A673 (cell line): ENCODE measurements around the gene ADD3. TPM values are rescaled to one million over a fixed set of nuclear protein-coding genes. Genes with fewer than 3 reads are reported as not detected.

Experiments
- BruUV-seq: library from RNA; stranded (reverse); fragments of 400-500 nt; replicated peaks from 2 replicates; lab custom pipeline; 2021; lab: Mats Ljungman, UMichigan
- CTCF ChIA-PET: fragments of 300-600 bp; sonication (Branson Sonifier 250); formaldehyde crosslinking; loops from one replicate; lab custom pipeline; 2022; ENCODE audit warnings: antibody characterized with exemption; lab: Charles Lee
- POLR2A ChIA-PET: fragments of 300-600 bp; sonication (Branson Sonifier 250); formaldehyde crosslinking; loops from one replicate; lab custom pipeline; 2022; ENCODE audit warnings: antibody characterized with exemption; ENCODE audit not compliant: low non-redundant PET; lab: Charles Lee
- DNase-seq: peaks from one replicate; pipeline ENCODE4 v3.0.0-alpha.2; 2015; ENCODE audit warnings: low spot score
- H3K27ac ChIP-seq: fragments of 200-600 bp; sonication (generic); 2 replicates; pipeline ENCODE4 v1.5.1; 2016; ENCODE audit warnings: mixed run types, low read depth, mild to moderate bottlenecking, mixed read lengths, antibody characterized with exemption, low read length; ENCODE audit not compliant: poor library complexity, severe bottlenecking
- H3K27me3 ChIP-seq: fragments of 200-600 bp; sonication (generic); replicated peaks from 2 replicates; pipeline ENCODE4 v1.6.1; 2017; ENCODE audit warnings: mixed run types, low read depth, mild to moderate bottlenecking, mixed read lengths, antibody characterized with exemption, low read length; ENCODE audit not compliant: insufficient read depth, poor library complexity
- H3K36me3 ChIP-seq: fragments of 200-600 bp; sonication (generic); 2 replicates; pipeline ENCODE4 v1.6.1; 2016; ENCODE audit warnings: mixed run types, mild to moderate bottlenecking, mixed read lengths, antibody characterized with exemption, low read length; ENCODE audit not compliant: insufficient read depth, poor library complexity, severe bottlenecking
- H3K4me1 ChIP-seq: fragments of 200-600 bp; sonication (generic); 2 replicates; pipeline ENCODE4 v1.6.1; 2017; ENCODE audit warnings: mixed run types, mild to moderate bottlenecking, mixed read lengths, antibody characterized with exemption, low read length; ENCODE audit not compliant: insufficient read depth, poor library complexity, severe bottlenecking
- H3K4me3 ChIP-seq: fragments of 200-600 bp; sonication (generic); 2 replicates; pipeline ENCODE4 v1.5.1; 2016; ENCODE audit warnings: low read depth, mixed run types, mild to moderate bottlenecking, mixed read lengths, low read length; ENCODE audit not compliant: poor library complexity, severe bottlenecking
- H3K9me3 ChIP-seq: fragments of 200-600 bp; sonication (generic); 2 replicates; pipeline ENCODE4 v1.6.1; 2016; ENCODE audit warnings: mixed run types, low read depth, mild to moderate bottlenecking, mixed read lengths, antibody characterized with exemption, low read length; ENCODE audit not compliant: poor library complexity, severe bottlenecking
- CTCF ChIP-seq: fragments of 300-800, 200-600 bp; sonication (generic); conservative IDR thresholded peaks from 2 replicates; pipeline ENCODE4 v1.5.1; 2017; ENCODE audit warnings: low read depth, mild to moderate bottlenecking, antibody characterized with exemption, low read length, moderate library complexity, mixed read lengths
- EZH2 ChIP-seq: fragments of 200-600 bp; sonication (generic); IDR thresholded peaks from 2 replicates; pipeline ENCODE4 v1.6.1; 2017; ENCODE audit warnings: borderline replicate concordance, low read depth, mild to moderate bottlenecking, mixed read lengths, antibody characterized with exemption, low read length; ENCODE audit not compliant: poor library complexity, severe bottlenecking
- intact Hi-C: fragments of 100-400 bp; cut with micrococcal nuclease; formaldehyde crosslinking; loops from one replicate; pipeline ENCODE4 v1.10.0; 2022; ENCODE audit not compliant: unreplicated experiment
- total RNA-seq: library from RNA; stranded (reverse); gene quantifications from 2 replicates; pipeline ENCODE4 v1.2.3, GENCODE V29; 2021

The ADD3 gene
- total RNA-seq, 1 experiment from 2014 or later = 82.9 TPM

- H3K27ac ChIP-seq = peak overlapping the region; percentile 58
- CTCF ChIA-PET = interaction anchor here (1.4 kb wide), 1 partner anchor 78 kb away, joined by 5 read pairs; no protein-coding TSS in a partner anchor
- intact Hi-C loops = no loop called here
- no peaks in the 10 kb centered on the region for H3K9me3 ChIP-seq
- POLR2A ChIA-PET = interaction anchor here (0.7 to 0.8 kb wide), 2 partner anchors 50 to 823 kb away, joined by 3 to 6 read pairs; partner anchors contain the start of gene ADD3
- TF ChIP-seq EZH2 (no peak), CTCF (no peak)
- H3K4me1 ChIP-seq = peaks cover 62% of the 10 kb centered on the region
- H3K4me3 ChIP-seq = no peak overlapping the region
- H3K27me3 ChIP-seq = no peaks in the 10 kb centered on the region
- H3K36me3 ChIP-seq = no peaks in the 10 kb centered on the region
- peak; percentile 33 for DNase-seq
- BruUV-seq = no TSS peak
Measured at GRCh38 chr10:110057456-110057855, 49.7 kb downstream of the ADD3 start.

GRCh38 chr10:110058212-110058611 lies 50.4 kb downstream of the ADD3 start:
- CTCF ChIA-PET = interaction anchor here (1.4 kb wide), 1 partner anchor 79 kb away, joined by 5 read pairs; no protein-coding TSS in a partner anchor
- POLR2A ChIA-PET = interaction anchor here (0.7 to 0.8 kb wide), 2 partner anchors 50 to 822 kb away, joined by 3 to 6 read pairs; partner anchors contain the start of gene ADD3
- Histone ChIP-seq H3K4me3 (no peak overlapping the region), H3K9me3 (no peaks in the 10 kb centered on the region), H3K4me1 (peaks cover 62% of the 10 kb centered on the region), H3K36me3 (no peaks in the 10 kb centered on the region), H3K27ac (peak overlapping the region; percentile 58), H3K27me3 (no peaks in the 10 kb centered on the region)
- DNase-seq = peak; percentile 57
- TF ChIP-seq CTCF (no peak), EZH2 (no peak)
- intact Hi-C loops = no loop called here
- no TSS peak for BruUV-seq

GRCh38 chr10:110059925-110060324 lies 52.1 kb downstream of the ADD3 start:
- no peaks in the 10 kb centered on the region for H3K9me3 ChIP-seq
- H3K4me1 ChIP-seq = peaks cover 69% of the 10 kb centered on the region
- POLR2A ChIA-PET = no interaction called here
- TF ChIP-seq EZH2 (no peak), CTCF (no peak)
- no peak overlapping the region for H3K4me3 ChIP-seq
- H3K36me3 ChIP-seq = no peaks in the 10 kb centered on the region
- H3K27ac ChIP-seq = peak overlapping the region; percentile 39
- CTCF ChIA-PET = no interaction called here
- intact Hi-C loops = no loop called here
- DNase-seq = peak; percentile 71
- no TSS peak for BruUV-seq
- no peaks in the 10 kb centered on the region for H3K27me3 ChIP-seq
